H1 (cell line): ENCODE data around the gene CADM1. TPM values are rescaled to one million over a fixed set of nuclear protein-coding genes. Genes with fewer than 3 reads are reported as not detected.
A peak's percentile ranks its signal among the peaks of the same experiment; 100 is the strongest.

Experiments used
- CTCF ChIA-PET: fragments of 300-600 bp; sonication (Branson Sonifier 250); formaldehyde crosslinking; loops from one replicate; lab custom pipeline; 2021; ENCODE audit not compliant: partially characterized antibody; lab: Charles Lee
- POLR2A ChIA-PET: fragments of 300-600 bp; sonication (Branson Sonifier 250); formaldehyde crosslinking; loops from one replicate; lab custom pipeline; 2021; ENCODE audit warnings: inconsistent platforms; ENCODE audit not compliant: partially characterized antibody; lab: Charles Lee
- DNase-seq, 2 experiments: peaks; one replicate each; pipeline versions ENCODE4 v3.0.0 to v3.0.0-alpha.2; 2010 to 2022; ENCODE audit warnings: low spot score in 2 of 2, low read depth in 1 of 2, mixed read lengths in 1 of 2
- FAIRE-seq: peaks from 2 replicates; lab custom pipeline; 2011; peaks lifted over from hg19 to GRCh38; lab: Jason Lieb, UNC
- H2AFZ ChIP-seq: 2 replicates; pipeline ENCODE4 v1.8.1; 2012; ENCODE audit warnings: low read length, inconsistent platforms
- H2AK5ac ChIP-seq: 2 replicates; pipeline ENCODE4 v1.6.1; 2013; ENCODE audit warnings: low read depth, low read length
- H2BK120ac ChIP-seq: replicated peaks from 2 replicates; pipeline ENCODE3; 2013; ENCODE audit warnings: low read depth, low read length, inconsistent platforms
- H2BK12ac ChIP-seq: 2 replicates; pipeline ENCODE4 v1.6.1; 2013; ENCODE audit warnings: low read depth, low read length
- H2BK15ac ChIP-seq: 2 replicates; pipeline ENCODE4 v1.6.1; 2013; ENCODE audit warnings: low read length
- H2BK20ac ChIP-seq: 2 replicates; pipeline ENCODE4 v1.6.1; 2013; ENCODE audit warnings: low read length
- H2BK5ac ChIP-seq: 2 replicates; pipeline ENCODE4 v1.6.1; 2013; ENCODE audit warnings: low read depth, low read length
- H3K14ac ChIP-seq: 2 replicates; pipeline ENCODE4 v1.6.1; 2013; ENCODE audit warnings: inconsistent platforms; ENCODE audit not compliant: insufficient read length
- H3K18ac ChIP-seq: 2 replicates; pipeline ENCODE4 v1.6.1; 2013; ENCODE audit warnings: low read length; ENCODE audit errors: extremely low read depth
- H3K23ac ChIP-seq: 2 replicates; pipeline ENCODE4 v1.6.1; 2013; ENCODE audit warnings: inconsistent platforms; ENCODE audit not compliant: insufficient read length
- H3K23me2 ChIP-seq: 2 replicates; pipeline ENCODE4 v1.6.1; 2013; ENCODE audit warnings: low read depth, low read length
- H3K27ac ChIP-seq: 2 replicates; pipeline ENCODE4 v1.6.1; 2011; ENCODE audit warnings: low read depth, low read length, inconsistent platforms
- H3K27me3 ChIP-seq, 4 experiments: replicated peaks in 1 of 4; 1 replicate in 1 of 4; 2 replicates in 3 of 4; pipeline versions ENCODE4 v1.6.1 to v1.8.1; 2011 to 2013; ENCODE audit warnings: low read length in 3 of 4, mild to moderate bottlenecking in 3 of 4, inconsistent platforms in 2 of 4, mixed read lengths in 2 of 4, moderate library complexity in 1 of 4; ENCODE audit not compliant: control insufficient read depth in 3 of 4, insufficient read depth in 3 of 4; ENCODE audit errors: extremely low read depth in 1 of 4
- H3K36me3 ChIP-seq, 4 experiments: 2 replicates each; pipeline versions ENCODE4 v1.6.1 to v1.8.1; 2011 to 2013; ENCODE audit warnings: mild to moderate bottlenecking in 4 of 4, low read length in 3 of 4, moderate library complexity in 2 of 4, control low read depth in 1 of 4, inconsistent platforms in 1 of 4; ENCODE audit not compliant: insufficient read depth in 4 of 4, control insufficient read depth in 2 of 4
- H3K4ac ChIP-seq: replicated peaks from 2 replicates; pipeline ENCODE3; 2013; ENCODE audit warnings: low read length, low read depth, mixed read lengths, inconsistent platforms; ENCODE audit not compliant: insufficient read length
- H3K4me1 ChIP-seq, 4 experiments: replicated peaks in 1 of 4; 1 replicate in 1 of 4; 2 replicates in 3 of 4; pipeline versions ENCODE4 v1.6.1 to v1.8.1; 2011 to 2013; ENCODE audit warnings: low read length in 3 of 4, inconsistent platforms in 2 of 4, mixed read lengths in 1 of 4; ENCODE audit not compliant: insufficient read depth in 4 of 4, control insufficient read depth in 3 of 4
- H3K4me2 ChIP-seq, 2 experiments: 2 replicates each; pipeline versions ENCODE4 v1.6.1 to v1.8.1; 2011 to 2013; ENCODE audit warnings: low read depth in 2 of 2, low read length in 2 of 2, control low read depth in 1 of 2, inconsistent platforms in 1 of 2, mild to moderate bottlenecking in 1 of 2; ENCODE audit not compliant: insufficient read depth in 1 of 2
- H3K4me3 ChIP-seq, 4 experiments: fragments of 200-600, 300-600 bp in 1 of 4; sonication (generic), shearing (Covaris generic), sonication (Bioruptor Twin) in 1 of 4; 2 replicates each; pipeline versions ENCODE4 v1.5.1 to v1.8.1; 2011 to 2016; ENCODE audit warnings: low read length in 4 of 4, low read depth in 3 of 4, control low read depth in 2 of 4, inconsistent platforms in 2 of 4, mild to moderate bottlenecking in 2 of 4, mixed read lengths in 1 of 4, moderate library complexity in 1 of 4; ENCODE audit not compliant: insufficient read depth in 2 of 4; ENCODE audit errors: extremely low read depth in 1 of 4
- H3K56ac ChIP-seq: replicated peaks from 2 replicates; pipeline ENCODE3; 2013; ENCODE audit warnings: low read depth, mild to moderate bottlenecking, mixed read lengths, low read length, inconsistent platforms; ENCODE audit not compliant: insufficient read length
- H3K79me1 ChIP-seq: 2 replicates; pipeline ENCODE4 v1.6.1; 2013; ENCODE audit warnings: low read depth, low read length, control low read depth
- H3K79me2 ChIP-seq, 2 experiments: 2 replicates each; pipeline versions ENCODE4 v1.6.1 to v1.8.1; 2012 to 2013; ENCODE audit warnings: low read length in 2 of 2, mild to moderate bottlenecking in 2 of 2, inconsistent platforms in 1 of 2; ENCODE audit not compliant: insufficient read depth in 2 of 2, control insufficient read depth in 1 of 2
- H3K9ac ChIP-seq, 4 experiments: replicated peaks in 1 of 4; 1 replicate in 1 of 4; 2 replicates in 3 of 4; pipeline versions ENCODE4 v1.6.1 to v1.8.1; 2011 to 2013; ENCODE audit warnings: low read depth in 3 of 4, low read length in 3 of 4, control low read depth in 2 of 4, mild to moderate bottlenecking in 2 of 4, moderate library complexity in 2 of 4, inconsistent platforms in 1 of 4; ENCODE audit errors: extremely low read depth in 1 of 4
- H3K9me3 ChIP-seq, 2 experiments: 2 replicates each; pipeline versions ENCODE4 v1.6.1 to v1.8.1; 2012 to 2013; ENCODE audit warnings: mild to moderate bottlenecking in 2 of 2, moderate library complexity in 2 of 2, control low read depth in 1 of 2, inconsistent platforms in 1 of 2, low read depth in 1 of 2, low read length in 1 of 2, mixed read lengths in 1 of 2; ENCODE audit not compliant: insufficient read depth in 2 of 2
- H4K20me1 ChIP-seq, 2 experiments: replicated peaks in 1 of 2; 2 replicates each; pipeline versions ENCODE3 to v1.8.1; 2011 to 2013; ENCODE audit warnings: inconsistent platforms in 2 of 2, low read length in 2 of 2, mild to moderate bottlenecking in 1 of 2; ENCODE audit not compliant: insufficient read depth in 2 of 2, control insufficient read depth in 1 of 2
- H4K5ac ChIP-seq: 2 replicates; pipeline ENCODE4 v1.6.1; 2013; ENCODE audit warnings: low read length, low read depth, mixed read lengths, inconsistent platforms; ENCODE audit not compliant: insufficient read length
- H4K8ac ChIP-seq: 2 replicates; pipeline ENCODE4 v1.8.0; 2013; ENCODE audit warnings: mild to moderate bottlenecking, moderate library complexity, low read length, inconsistent platforms; ENCODE audit not compliant: insufficient read depth; ENCODE audit errors: extremely low read depth
- H4K91ac ChIP-seq: replicated peaks from 2 replicates; pipeline ENCODE3; 2013; ENCODE audit warnings: low read length, mixed read lengths, inconsistent platforms; ENCODE audit not compliant: insufficient read length
- ASH2L ChIP-seq: fragments of 200-600, 300-600 bp; sonication (generic); IDR thresholded peaks from one replicate; pipeline ENCODE4 v1.7.1; 2017; ENCODE audit warnings: low read length
- ATF2 ChIP-seq: IDR thresholded peaks from 2 replicates; pipeline ENCODE4 v1.6.1; 2012; ENCODE audit warnings: low read length, inconsistent platforms
- EGR1 ChIP-seq: IDR thresholded peaks from 2 replicates; pipeline ENCODE4 v1.6.1; 2011; ENCODE audit warnings: low read depth, low read length, borderline replicate concordance
- KDM1A ChIP-seq: fragments of 200-600, 300-600 bp; sonication (generic); IDR thresholded peaks from 2 replicates; pipeline ENCODE4 v1.7.1; 2016; ENCODE audit warnings: mild to moderate bottlenecking, low read length, borderline replicate concordance
- RAD21 ChIP-seq, 2 experiments: IDR thresholded peaks in 1 of 2; conservative IDR thresholded peaks in 1 of 2; 2 replicates each; pipeline ENCODE4 v1.6.1; 2011; ENCODE audit warnings: low read depth in 2 of 2, low read length in 2 of 2, improper control_type of control experiment in 1 of 2, inconsistent platforms in 1 of 2, mild to moderate bottlenecking in 1 of 2, moderate library complexity in 1 of 2
- SP1 ChIP-seq: IDR thresholded peaks from 2 replicates; pipeline ENCODE4 v1.6.1; 2011; ENCODE audit warnings: low read depth, low read length
- TAF1 ChIP-seq: IDR thresholded peaks from 2 replicates; pipeline ENCODE4 v1.6.1; 2011; ENCODE audit warnings: mild to moderate bottlenecking, low read depth, low read length
- WGBS, 2 experiments: shearing (Covaris generic) in 1 of 2; methylation state at CpG; one replicate each; pipeline versions ENCODE4 v1.1.6 to v1.1.7; 2013 to 2015; ENCODE audit warnings: low lambda C conversion rate in 2 of 2, mixed read lengths in 2 of 2, inconsistent platforms in 1 of 2, low coverage in 1 of 2, missing lambda C conversion rate in 1 of 2; ENCODE audit not compliant: insufficient replicate concordance in 2 of 2, insufficient coverage in 1 of 2, insufficient read length in 1 of 2; ENCODE audit errors: extremely low coverage in 1 of 2, missing lambda C conversion rate in 1 of 2; 5-methylcytosine and 5-hydroxymethylcytosine counted together
- polyA plus RNA-seq, 7 experiments: library from polyadenylated mRNA; depleted of rRNA in 3 of 7; stranded (reverse) in 5 of 7; unstranded in 2 of 7; fragments of >200 nt in 5 of 7; fragments of 200-250 nt in 2 of 7; gene quantifications; 1 replicate in 5 of 7; 2 replicates in 1 of 7; 4 replicates in 1 of 7; pipeline versions ENCODE4 v1.2.1 to v1.2.3, GENCODE V29; 2011 to 2013; ENCODE audit warnings: missing spikeins in 2 of 7, mixed read lengths in 2 of 7
- total RNA-seq: library from RNA; stranded (reverse); fragmentation: NEBNext Ultra II Directional; extraction: Animal tissue kit (Norgen Biotek cat#: 25700); gene quantifications from 2 replicates; pipeline ENCODE4 v1.2.1, GENCODE V29; 2021

The CADM1 gene
- total and polyA plus RNA-seq, 2 of the 8 experiments (the other 6 are each of a cell fraction or from before 2014, with no cell fraction given): 8.3 to 25.3 TPM

DNA sequence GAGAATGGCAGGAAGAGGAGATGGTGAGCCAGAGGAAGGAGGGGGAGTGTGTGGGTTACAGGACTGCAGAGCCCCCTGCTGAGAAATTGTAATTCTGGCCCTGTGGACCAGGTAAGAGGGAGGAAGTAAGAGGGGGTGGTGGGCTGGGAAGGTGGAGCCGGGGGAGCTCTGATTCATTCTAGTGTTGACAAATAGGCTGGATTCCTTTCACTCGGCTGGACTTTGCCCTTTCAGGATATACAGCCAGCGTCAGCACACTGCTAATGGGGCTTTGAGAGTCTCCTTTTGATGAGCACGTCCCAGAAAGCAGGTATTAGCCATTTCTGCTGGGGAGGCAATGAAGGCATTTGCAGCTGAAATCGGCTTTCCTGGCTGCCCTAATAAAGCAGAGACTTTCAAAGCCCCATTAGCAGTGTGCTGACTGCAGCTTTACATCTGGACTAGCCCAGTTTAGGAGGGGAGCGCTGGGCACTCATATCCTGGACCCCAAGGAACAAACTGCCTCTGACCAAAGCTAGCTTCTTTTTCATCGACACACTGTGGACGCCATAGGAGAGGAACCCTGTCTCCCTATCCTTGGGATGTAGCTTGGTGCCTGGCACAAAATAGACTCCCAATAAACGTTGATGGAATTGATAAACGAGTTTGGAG, 44.8 kb upstream of the CADM1 start:
- peak overlapping the region; percentile 49 to 63; a peak in 3 of 4 replicates for H3K4me2 ChIP-seq
- peaks cover 3 to 13% (median 10%) of the 10 kb centered on the region in 4 experiments for H3K4me1 ChIP-seq
- H3K79me1 ChIP-seq: no peaks in the 10 kb centered on the region
- no peak overlapping the region for H3K9ac ChIP-seq
- H3K27ac ChIP-seq: no peak overlapping the region; the same call in 1 of the 2 replicates
- H2BK120ac ChIP-seq: peak overlapping the region; percentile 59
- H2AFZ ChIP-seq: 0 out of 2 replicates have a peak overlapping the region, but pooled peaks have one; percentile 8
- H3K27me3 ChIP-seq: no peaks in the 10 kb centered on the region
- no peaks in the 10 kb centered on the region for H3K79me2 ChIP-seq
- H2AK5ac ChIP-seq: no peak overlapping the region
- 0 out of 2 replicates have a peak overlapping the region, but pooled peaks have one; percentile 19 for H2BK15ac ChIP-seq
- H2BK12ac ChIP-seq: peak overlapping the region; percentile 78; the same call in 1 of the 2 replicates
- H3K9me3 ChIP-seq: no peaks in the 10 kb centered on the region
- peak overlapping the region; percentile 10 for H3K18ac ChIP-seq
- H3K4ac ChIP-seq: no peak overlapping the region
- no peaks in the 10 kb centered on the region for H3K36me3 ChIP-seq
- H4K8ac ChIP-seq: no peak overlapping the region
- DNase-seq (peak; percentile 60 to 79), FAIRE-seq (peak; percentile 71)
- 35% methylated on average over 10 of the region's 10 CpGs; no CpG with 5 or more reads in 1 of the 2 experiments for WGBS, 2 experiments
- TF ChIP-seq TAF1 (no peak), SP1 (peak; percentile 47; the same call in 1 of the 2 replicates), EGR1 (peak; percentile 71; the same call in 1 of the 2 replicates), ASH2L (peak; percentile 40), KDM1A (0 out of 2 replicates have a peak, but pooled peaks have one; percentile 11), ATF2 (no peak), RAD21 (IDR thresholded peaks at IDR 0.05 in 1 of 2, conservative IDR thresholded peaks at IDR 0.05 in 1 of 2; ENCODE audit: low read depth in 2 of 2, low read length in 2 of 2) (0 out of 4 replicates have a peak, but pooled peaks have one; percentile 1 to 5)
- no peak overlapping the region for H3K56ac ChIP-seq
- ChIA-PET CTCF (interaction anchor here (0.6 to 3.0 kb wide), 3 partner anchors 71 to 564 kb away, joined by 3 to 9 read pairs (median 3); no protein-coding TSS in a partner anchor), POLR2A (interaction anchor here (1.0 to 1.7 kb wide), 3 partner anchors 8 to 13 kb away, joined by 3 read pairs; no protein-coding TSS in a partner anchor)
- H2BK5ac ChIP-seq: peak overlapping the region; percentile 62; the same call in 1 of the 2 replicates
- H4K5ac ChIP-seq: peak overlapping the region; percentile 0
- H3K4me3 ChIP-seq: peak overlapping the region in 1 of 4 experiments; percentile 20; a peak in 3 of 8 replicates
- no peak overlapping the region for H3K14ac ChIP-seq
- no peak overlapping the region for H3K23ac ChIP-seq
- no peaks in the 10 kb centered on the region for H4K20me1 ChIP-seq
- H4K91ac ChIP-seq: peak overlapping the region; percentile 8
- peaks cover 4% of the 10 kb centered on the region; the same call in 1 of the 2 replicates for H3K23me2 ChIP-seq
- peak overlapping the region; percentile 54; the same call in 1 of the 2 replicates for H2BK20ac ChIP-seq
